T-helper 17 cell (primary cell): Measurements from ENCODE around the gene MFSD11. TPM values are rescaled to one million over a fixed set of nuclear protein-coding genes. Genes with fewer than 3 reads are reported as not detected.
A peak's percentile ranks its signal among the peaks of the same experiment; 100 is the strongest.
"Not testable (repeated sequence)": the region's sequence is repeated elsewhere in the genome, so short reads cannot be mapped to it uniquely, and the experiment has no call there.

Source experiments
- ATAC-seq: fragments of 150-1000 bp; cut with Tn5 transposase; 2 replicates; pipeline ENCODE4 v1.10.0; 2021; ENCODE audit warnings: mild to moderate bottlenecking, moderate library complexity
- DNase-seq, 3 donors: peaks; one replicate each; pipeline versions ENCODE4 v3.0.0 to v3.0.0-alpha.2; 2020 to 2021
- H3K9me3 ChIP-seq: one replicate; pipeline ENCODE4 v1.7.0; 2013; ENCODE audit warnings: low read length, mild to moderate bottlenecking; ENCODE audit not compliant: control insufficient read depth, poor library complexity, severe bottlenecking
- H3K27ac Mint-ChIP-seq: one replicate; pipeline ENCODE4 v1.8.0; 2022; ENCODE audit warnings: mild to moderate bottlenecking, moderate library complexity, mixed read lengths
- H3K27me3 Mint-ChIP-seq: one replicate; pipeline ENCODE4 v1.8.0; 2022; ENCODE audit warnings: mixed read lengths
- H3K36me3 Mint-ChIP-seq: one replicate; pipeline ENCODE4 v1.8.0; 2022; ENCODE audit warnings: low read depth, mixed read lengths
- H3K4me1 Mint-ChIP-seq: one replicate; pipeline ENCODE4 v1.8.0; 2022; ENCODE audit warnings: mild to moderate bottlenecking, mixed read lengths
- H3K4me3 Mint-ChIP-seq: one replicate; pipeline ENCODE4 v1.8.0; 2022; ENCODE audit warnings: mild to moderate bottlenecking, moderate library complexity, mixed read lengths
- total RNA-seq, 4 donors: library from RNA in 2 of 4; stranded (reverse) in 2 of 4; gene quantifications; one replicate each; pipeline ENCODE4 v1.2.3 and lab custom pipeline; 2022 to 2026

MFSD11 gene
- total RNA-seq, 2 donors from 2014 or later: 29.4 to 36.7 TPM

DNA sequence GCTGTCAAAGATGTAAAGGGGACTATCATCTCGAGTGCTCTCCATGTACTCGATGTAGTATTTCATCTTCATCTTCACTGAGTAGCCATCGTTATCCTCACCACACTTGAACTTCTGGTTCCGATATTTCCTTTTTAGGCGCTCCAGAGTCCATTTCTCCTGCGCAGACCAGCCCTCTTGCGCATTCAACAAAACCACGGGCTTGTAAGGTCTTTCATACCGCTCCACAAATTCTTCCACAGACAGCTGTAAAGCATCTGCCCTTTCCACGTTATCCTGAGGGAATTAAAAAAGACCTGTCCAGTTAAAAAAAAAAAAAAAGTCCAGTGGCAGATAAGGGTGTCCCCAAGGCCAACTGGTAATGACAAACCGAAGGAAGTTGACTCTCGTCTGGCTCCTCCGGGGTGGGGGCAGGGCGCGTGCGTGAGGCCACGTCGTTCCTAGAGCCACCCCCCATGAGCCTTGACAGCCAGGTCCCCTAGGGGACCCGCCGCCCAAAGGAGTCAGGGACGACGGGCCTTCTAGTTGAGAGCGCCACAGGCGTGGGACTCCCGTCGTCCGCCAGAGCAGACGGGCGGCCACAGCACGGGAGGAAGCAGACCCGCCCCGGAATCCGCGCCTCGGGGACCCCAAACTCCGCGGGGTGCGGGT lies 12.2 kb upstream of the MFSD11 start:
- H3K27ac Mint-ChIP-seq: peak overlapping the region; percentile 99
- H3K9me3 ChIP-seq: no peaks in the 10 kb centered on the region
- DNase-seq (peak; percentile 47 to 57 (median 50)), ATAC-seq (peak; percentile 19)
- H3K27me3 Mint-ChIP-seq: no peaks in the 10 kb centered on the region
- H3K36me3 Mint-ChIP-seq: peaks cover 5% of the 10 kb centered on the region
- H3K4me3 Mint-ChIP-seq: peak overlapping the region; percentile 99
- peaks cover 41% of the 10 kb centered on the region for H3K4me1 Mint-ChIP-seq

DNA sequence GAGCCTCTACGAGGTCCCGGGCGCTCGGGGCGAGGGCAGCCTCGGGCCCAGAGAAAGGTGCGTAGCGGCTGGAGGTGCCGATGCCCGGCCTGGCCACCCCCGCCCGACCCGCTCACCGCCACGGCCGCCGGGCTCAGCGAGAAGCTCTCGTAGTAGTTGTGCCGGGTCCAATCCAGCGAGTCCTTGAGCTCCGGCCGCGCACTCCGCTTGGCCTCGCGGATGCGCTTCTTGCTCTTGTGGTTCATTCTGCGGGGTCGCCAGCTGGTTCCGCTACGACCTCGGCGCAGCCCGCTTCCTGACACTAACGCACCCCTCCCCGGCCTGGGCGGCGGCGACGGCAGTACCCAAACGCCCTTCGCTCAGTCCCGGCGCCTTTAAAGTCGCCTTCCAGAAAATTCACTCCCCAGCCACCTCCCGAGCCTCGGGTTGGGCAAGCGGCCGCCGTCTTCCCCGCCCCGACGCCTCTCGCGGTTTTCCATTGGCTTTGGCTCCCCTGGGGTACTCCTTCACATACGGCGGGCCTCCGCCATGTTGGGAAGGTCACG lies 11.6 kb upstream of the MFSD11 start, which contains the start of gene JMJD6:
JMJD6 (minus strand) TSS at position 376 of the 545 bp plus-strand sequence; CDS start at position 245, 131 bp downstream.
- no peaks in the 10 kb centered on the region for H3K27me3 Mint-ChIP-seq

DNA sequence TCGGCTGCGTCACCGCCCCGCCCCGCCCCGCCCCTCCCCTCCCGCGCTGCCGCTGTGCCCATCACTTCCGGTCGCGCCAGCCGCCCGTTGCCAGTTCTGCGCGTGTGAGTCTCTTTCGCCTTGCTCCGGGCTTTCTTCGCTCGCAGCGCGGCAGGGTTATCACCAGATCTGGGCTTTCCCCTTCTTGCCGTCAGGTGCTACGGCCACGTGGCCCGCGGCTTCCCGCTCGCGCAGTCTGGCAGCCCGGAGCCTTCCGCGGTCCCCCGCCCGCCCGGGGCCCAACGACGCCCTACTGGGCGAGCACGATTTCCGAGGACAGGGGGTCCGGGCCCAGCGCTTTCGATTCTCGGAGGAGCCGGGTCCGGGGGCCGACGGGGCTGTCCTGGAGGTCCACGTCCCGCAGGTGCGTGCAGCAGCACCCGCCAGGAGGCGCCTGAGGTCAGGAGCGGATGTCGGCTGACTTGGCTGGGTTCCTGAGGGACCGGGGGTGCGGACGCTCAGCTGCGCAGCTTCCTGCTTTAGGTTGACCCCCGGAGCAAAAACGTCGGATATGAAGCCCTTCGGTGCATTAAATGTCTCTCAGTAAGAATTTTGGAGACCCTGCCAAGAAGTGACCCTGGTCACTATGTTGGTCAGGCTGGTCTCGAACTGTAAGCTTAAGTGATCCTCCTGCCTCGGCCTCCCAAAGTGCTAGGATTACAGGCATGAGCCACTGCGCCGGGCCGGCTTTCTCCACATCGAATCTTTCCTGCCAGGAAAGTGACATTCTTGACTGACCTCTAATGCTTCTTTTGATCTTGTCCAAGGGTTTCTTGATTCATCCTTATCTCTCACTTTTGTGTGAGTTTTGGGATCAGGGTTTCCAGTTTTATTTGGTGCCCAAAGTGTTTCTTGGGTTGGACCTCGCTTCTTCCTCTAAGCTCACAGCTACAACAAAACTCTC lies 10.9 kb upstream of the MFSD11 start, which contains the start of gene METTL23:
METTL23 (plus strand) TSS at position 64 of the 943 bp plus-strand sequence. CDS start 2,872 bp downstream, outside the sequence.
- ATAC-seq: peak; percentile 78
- H3K9me3 ChIP-seq: no peaks in the 10 kb centered on the region
- peak within 1 kb of the TSS; percentile 99 for H3K27ac Mint-ChIP-seq
- peaks cover 40% of the 10 kb centered on the region for H3K4me1 Mint-ChIP-seq
- peak within 1 kb of the TSS; percentile 99 for H3K4me3 Mint-ChIP-seq
- peak in 2 of 3 donors; percentile 84 to 92 for DNase-seq
- H3K36me3 Mint-ChIP-seq: peaks cover 3% of the 10 kb centered on the region
- H3K27me3 Mint-ChIP-seq: no peaks in the 10 kb centered on the region

More for the DNA sequence above, 11.6 kb upstream of the MFSD11 start, which contains the start of gene JMJD6:
- no peaks in the 10 kb centered on the region for H3K9me3 ChIP-seq
- H3K4me3 Mint-ChIP-seq: peak within 1 kb of the TSS; percentile 99
- peaks cover 40% of the 10 kb centered on the region for H3K4me1 Mint-ChIP-seq
- H3K36me3 Mint-ChIP-seq: peaks cover 5% of the 10 kb centered on the region
- ATAC-seq (peak; percentile 84), DNase-seq (peak in 1 of 3 donors; percentile 88)
- H3K27ac Mint-ChIP-seq: peak within 1 kb of the TSS; percentile 99

DNA sequence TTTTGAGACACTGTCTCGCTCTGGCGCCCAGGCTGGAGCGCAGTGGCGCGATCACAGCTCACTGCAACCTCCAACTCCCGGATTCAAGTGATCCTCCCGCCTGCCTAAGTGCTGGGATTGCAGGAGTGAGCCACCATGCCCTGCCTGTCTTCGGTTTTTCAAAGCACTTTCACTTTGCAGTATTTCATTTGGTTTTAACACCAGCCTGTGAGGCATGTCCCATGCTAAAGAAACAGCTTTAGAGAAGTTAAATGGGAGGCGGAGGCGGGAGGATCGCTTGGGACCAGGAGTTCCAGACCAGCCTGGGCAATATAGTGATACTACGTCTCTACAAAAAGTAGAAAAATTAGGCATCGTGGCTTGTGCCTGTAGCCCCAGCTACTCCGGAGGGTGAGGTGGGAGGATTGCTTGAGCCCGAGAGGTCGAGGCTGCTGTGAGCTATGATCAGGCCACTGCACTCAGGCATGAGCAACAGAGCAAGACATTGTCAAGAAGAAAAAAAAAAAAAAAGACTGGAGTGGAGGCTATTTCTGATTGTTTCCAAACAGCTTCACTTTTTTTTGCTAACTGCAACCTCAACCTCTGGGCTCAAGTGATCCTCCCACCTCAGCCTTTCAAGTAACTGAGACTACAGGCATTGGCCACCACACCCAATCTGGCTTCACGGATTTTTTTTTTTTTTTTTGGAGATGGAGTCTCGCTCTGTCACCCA lies 10.0 kb upstream of the MFSD11 start:
- peak overlapping the region; percentile 99 for H3K4me3 Mint-ChIP-seq
- no peak for DNase-seq
- peaks cover 35% of the 10 kb centered on the region for H3K4me1 Mint-ChIP-seq
- no peaks in the 10 kb centered on the region for H3K9me3 ChIP-seq
- peaks cover 3% of the 10 kb centered on the region for H3K36me3 Mint-ChIP-seq
- H3K27ac Mint-ChIP-seq: peak overlapping the region; percentile 99
- H3K27me3 Mint-ChIP-seq: no peaks in the 10 kb centered on the region
- ATAC-seq: no peak

DNA sequence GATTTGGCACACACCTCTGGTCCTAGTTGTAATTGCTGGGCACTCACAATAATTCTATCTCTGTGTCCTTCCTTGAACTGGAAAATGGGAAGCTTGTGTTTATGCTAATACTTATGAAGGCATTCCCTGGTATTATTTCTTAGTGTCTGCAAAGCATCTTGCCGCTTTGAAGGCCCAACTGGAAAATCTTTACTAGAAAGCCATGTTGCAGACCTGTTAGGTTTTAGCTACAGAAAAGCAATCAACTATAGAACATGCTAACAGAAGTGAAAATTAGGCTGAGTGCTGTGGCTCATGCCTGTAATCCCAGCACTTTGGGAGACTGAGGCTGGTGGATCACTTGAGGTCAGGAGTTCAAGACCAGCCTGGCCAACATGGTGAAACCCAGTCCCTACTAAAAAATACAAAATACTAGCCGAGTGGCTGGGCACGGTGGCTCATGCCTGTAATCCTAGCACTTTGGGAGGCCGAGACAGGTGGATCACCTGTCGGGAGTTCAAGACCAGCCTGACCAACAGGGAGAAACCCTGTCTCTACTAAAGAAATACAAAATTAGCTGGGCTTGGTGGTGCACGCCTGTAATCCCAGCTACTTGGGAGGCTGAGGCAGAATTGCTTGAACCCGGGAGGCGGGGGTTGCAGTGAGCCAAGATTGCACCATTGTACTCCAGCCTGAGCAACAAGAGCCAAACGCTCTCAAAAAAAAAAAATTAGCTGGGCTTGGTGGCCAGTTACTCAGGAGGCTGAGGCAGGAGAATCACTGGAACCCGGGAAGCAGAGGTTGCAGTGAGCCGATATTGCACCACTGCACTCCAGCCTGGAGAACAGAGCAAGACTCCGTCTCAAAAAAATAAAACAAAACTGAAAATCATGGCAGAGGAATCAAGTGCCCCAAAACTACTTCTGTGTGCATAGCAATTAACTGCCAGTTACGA lies 5.9 kb upstream of the MFSD11 start:
- not testable (repeated sequence) for H3K9me3 ChIP-seq, H3K27me3 Mint-ChIP-seq, DNase-seq, ATAC-seq
- H3K27ac Mint-ChIP-seq: peak overlapping the region; percentile 99
- H3K4me1 Mint-ChIP-seq: peaks cover 56% of the 10 kb centered on the region
- peaks cover 12% of the 10 kb centered on the region for H3K36me3 Mint-ChIP-seq
- peak overlapping the region; percentile 7 for H3K4me3 Mint-ChIP-seq

DNA sequence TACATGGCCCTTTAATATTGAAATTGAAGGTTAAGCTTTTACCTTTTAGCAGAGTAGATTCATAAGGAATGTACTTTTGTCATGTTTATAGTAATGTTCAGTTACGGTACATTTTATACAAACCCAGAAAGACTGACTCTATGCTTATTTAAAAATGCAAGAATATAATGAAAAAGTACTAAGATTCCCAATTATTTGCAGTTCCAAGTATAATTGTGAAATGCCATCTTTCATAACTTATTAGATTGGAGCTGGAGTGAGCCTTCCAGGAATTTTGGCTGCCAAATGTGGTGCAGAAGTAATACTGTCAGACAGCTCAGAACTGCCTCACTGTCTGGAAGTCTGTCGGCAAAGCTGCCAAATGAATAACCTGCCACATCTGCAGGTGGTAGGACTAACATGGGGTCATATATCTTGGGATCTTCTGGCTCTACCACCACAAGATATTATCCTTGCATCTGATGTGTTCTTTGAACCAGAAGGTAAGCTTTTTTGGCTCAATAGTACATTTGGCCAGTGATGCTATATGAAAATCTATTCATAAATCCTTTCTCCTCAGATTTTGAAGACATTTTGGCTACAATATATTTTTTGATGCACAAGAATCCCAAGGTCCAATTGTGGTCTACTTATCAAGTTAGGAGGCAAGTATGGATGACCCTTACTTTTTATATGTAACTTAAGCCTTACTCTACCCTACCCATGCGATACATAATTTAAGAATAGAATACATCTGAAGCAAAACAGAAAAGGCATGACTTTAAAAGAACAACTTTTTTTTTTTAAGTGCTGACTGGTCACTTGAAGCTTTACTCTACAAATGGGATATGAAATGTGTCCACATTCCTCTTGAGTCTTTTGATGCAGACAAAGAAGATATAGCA lies 4.9 kb upstream of the MFSD11 start:
- no peaks in the 10 kb centered on the region for H3K27me3 Mint-ChIP-seq
- peaks cover 50% of the 10 kb centered on the region for H3K4me1 Mint-ChIP-seq
- peaks cover 6% of the 10 kb centered on the region for H3K9me3 ChIP-seq
- H3K36me3 Mint-ChIP-seq: peaks cover 12% of the 10 kb centered on the region
- DNase-seq (no peak), ATAC-seq (no peak)
- H3K4me3 Mint-ChIP-seq: peak overlapping the region; percentile 96
- H3K27ac Mint-ChIP-seq: peak overlapping the region; percentile 99

DNA sequence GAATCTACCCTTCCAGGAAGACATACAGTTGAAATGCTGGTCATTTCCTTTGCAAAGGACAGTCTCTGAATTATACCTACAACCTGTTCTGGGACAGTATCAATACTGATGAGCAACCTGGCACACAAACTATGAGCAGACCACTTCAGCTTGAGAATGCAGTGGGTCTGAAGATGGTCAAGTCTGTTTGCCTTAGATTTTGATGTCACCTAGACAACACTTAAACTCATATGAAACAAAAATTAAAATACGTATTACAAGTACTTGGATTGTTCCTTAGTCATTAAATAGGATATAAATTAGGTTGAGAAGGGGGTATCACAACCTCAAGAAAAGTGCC lies 4.3 kb upstream of the MFSD11 start:
- DNase-seq: no peak
- Mint-ChIP-seq H3K27ac (peak overlapping the region; percentile 99), H3K27me3 (no peaks in the 10 kb centered on the region), H3K4me3 (peak overlapping the region; percentile 96), H3K36me3 (peaks cover 12% of the 10 kb centered on the region), H3K4me1 (peaks cover 51% of the 10 kb centered on the region)
- ATAC-seq: no peak
- H3K9me3 ChIP-seq: peaks cover 6% of the 10 kb centered on the region

DNA sequence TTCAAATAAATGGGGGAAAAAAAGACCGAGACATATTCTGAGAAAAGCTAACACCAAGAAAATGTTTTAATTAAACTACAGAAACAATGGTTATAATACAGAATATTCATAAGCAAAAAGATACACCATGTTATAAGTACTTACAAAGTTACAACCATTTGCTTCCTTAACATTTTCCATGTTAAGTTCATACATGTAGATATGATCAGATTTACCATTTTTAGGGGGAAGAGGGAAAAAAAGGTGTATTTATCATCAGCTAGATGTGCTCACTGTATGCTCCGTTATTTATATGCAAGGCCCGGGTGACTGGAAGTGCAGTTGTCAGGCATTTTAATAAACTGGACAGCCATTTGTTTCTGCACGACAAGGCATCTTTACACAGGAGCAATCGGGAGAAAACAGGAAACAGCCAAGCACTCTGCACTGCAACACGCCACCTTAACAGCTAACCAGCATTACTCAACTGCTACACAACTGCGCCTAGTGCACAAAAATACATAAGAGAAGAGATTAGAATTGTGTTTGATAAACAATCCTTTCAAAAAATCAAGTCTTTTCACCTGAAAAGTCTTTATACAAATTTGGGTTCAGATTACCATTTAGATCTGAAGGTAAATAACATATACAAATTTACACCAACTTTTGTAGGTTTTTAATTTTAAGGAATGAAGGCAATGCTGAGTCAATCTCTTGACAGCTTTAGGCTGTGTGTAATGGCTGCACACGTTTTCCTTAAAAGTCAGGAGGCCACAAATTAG lies 3.7 kb upstream of the MFSD11 start:
- Mint-ChIP-seq H3K36me3 (peaks cover 12% of the 10 kb centered on the region), H3K4me3 (peak overlapping the region; percentile 96), H3K27me3 (no peaks in the 10 kb centered on the region), H3K4me1 (peaks cover 55% of the 10 kb centered on the region), H3K27ac (peak overlapping the region; percentile 99)
- ATAC-seq (no peak), DNase-seq (no peak)
- peaks cover 6% of the 10 kb centered on the region for H3K9me3 ChIP-seq

DNA sequence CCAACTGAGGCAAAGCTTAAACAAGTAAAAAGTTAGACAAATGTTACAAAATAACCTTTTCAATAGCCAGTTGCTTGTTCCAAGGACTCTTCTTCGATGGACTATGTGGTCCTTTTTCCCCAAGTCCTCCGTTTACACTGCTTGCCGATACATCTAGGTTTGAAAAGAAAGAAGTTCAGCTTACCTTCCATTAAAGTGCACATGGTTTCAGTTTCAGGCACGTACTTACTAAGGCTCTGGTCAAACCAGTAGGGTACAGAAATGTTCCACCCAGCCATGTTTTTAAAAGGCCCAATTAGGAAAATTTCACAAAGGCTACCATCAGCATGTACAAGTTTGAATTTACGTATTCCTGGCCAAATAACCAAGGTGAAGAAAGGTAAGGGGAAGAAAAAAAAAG lies 2.9 kb upstream of the MFSD11 start:
- peak overlapping the region; percentile 96 for H3K4me3 Mint-ChIP-seq
- H3K4me1 Mint-ChIP-seq: peaks cover 49% of the 10 kb centered on the region
- DNase-seq (no peak), ATAC-seq (no peak)
- H3K36me3 Mint-ChIP-seq: peaks cover 12% of the 10 kb centered on the region
- H3K9me3 ChIP-seq: peaks cover 6% of the 10 kb centered on the region
- no peaks in the 10 kb centered on the region for H3K27me3 Mint-ChIP-seq
- peak overlapping the region; percentile 99 for H3K27ac Mint-ChIP-seq

DNA sequence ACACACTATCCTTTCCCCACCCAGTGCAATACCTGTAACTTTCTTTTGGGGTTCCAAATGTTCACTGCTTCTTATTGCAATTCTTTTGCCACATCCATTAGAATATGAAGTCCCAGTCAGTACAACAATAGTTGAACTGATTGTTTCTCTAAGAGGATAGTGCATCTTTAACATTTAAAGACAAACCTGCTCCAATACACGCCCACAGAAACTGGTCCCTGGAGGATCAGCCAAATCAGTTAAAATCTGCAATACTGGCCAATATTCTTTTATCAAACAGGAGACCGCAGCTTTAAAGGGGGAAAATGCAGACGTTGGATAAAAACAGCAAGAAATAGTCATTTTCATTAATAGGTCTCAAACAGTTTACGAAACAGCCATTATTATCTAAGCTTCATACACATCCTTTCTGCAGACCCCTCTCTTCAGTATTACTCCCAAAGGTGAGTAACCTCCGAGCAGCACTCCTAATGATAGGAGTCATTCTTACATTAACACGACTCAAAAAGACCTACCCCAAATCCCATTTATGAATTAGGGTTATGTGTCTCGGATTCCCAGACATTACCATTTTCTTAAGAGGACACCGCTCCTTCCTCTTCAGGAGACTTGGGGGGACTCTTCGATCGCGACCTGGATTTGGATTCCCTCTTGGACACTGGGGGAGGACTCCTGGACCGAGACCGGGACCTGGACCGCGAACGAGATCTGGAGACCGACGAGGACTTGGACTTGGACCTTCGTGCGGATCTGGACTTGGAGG lies 2.2 kb upstream of the MFSD11 start:
- DNase-seq: no peak
- Mint-ChIP-seq H3K27me3 (no peaks in the 10 kb centered on the region), H3K36me3 (peaks cover 12% of the 10 kb centered on the region), H3K27ac (peak overlapping the region; percentile 99), H3K4me1 (peaks cover 50% of the 10 kb centered on the region), H3K4me3 (peak overlapping the region; percentile 96)
- ATAC-seq: no peak
- peaks cover 6% of the 10 kb centered on the region for H3K9me3 ChIP-seq
